ENCODE results near the gene ARFGEF3. TPM values are rescaled to one million over a fixed set of nuclear protein-coding genes. Genes with fewer than 3 reads are reported as not detected.

ARFGEF3 gene
- total and polyA plus RNA-seq, 8 donors = 5.8 to 22.6 (median 8.1) TPM

GRCh38 chr6:138341176-138341575 is 179.4 kb downstream of the ARFGEF3 start:
- Histone ChIP-seq H3K9me3 (no peaks in the 10 kb centered on the region), H3K4me3 (no peak overlapping the region), H3K36me3 (peaks cover 0 to 11% of the 10 kb centered on the region in 2 donors), H3K4me1 (no peaks in the 10 kb centered on the region), H3K27me3 (no peaks in the 10 kb centered on the region), H3K27ac (no peak overlapping the region)
- DNase-seq (no peak), ATAC-seq (no peak)
- intact Hi-C loops (cut with DNase I) = no loop called here
- TF ChIP-seq, protein P1, sequence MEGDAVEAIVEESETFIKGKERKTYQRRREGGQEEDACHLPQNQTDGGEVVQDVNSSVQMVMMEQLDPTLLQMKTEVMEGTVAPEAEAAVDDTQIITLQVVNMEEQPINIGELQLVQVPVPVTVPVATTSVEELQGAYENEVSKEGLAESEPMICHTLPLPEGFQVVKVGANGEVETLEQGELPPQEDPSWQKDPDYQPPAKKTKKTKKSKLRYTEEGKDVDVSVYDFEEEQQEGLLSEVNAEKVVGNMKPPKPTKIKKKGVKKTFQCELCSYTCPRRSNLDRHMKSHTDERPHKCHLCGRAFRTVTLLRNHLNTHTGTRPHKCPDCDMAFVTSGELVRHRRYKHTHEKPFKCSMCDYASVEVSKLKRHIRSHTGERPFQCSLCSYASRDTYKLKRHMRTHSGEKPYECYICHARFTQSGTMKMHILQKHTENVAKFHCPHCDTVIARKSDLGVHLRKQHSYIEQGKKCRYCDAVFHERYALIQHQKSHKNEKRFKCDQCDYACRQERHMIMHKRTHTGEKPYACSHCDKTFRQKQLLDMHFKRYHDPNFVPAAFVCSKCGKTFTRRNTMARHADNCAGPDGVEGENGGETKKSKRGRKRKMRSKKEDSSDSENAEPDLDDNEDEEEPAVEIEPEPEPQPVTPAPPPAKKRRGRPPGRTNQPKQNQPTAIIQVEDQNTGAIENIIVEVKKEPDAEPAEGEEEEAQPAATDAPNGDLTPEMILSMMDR (IDR thresholded peaks at IDR 0.05) = no peak

DNA sequence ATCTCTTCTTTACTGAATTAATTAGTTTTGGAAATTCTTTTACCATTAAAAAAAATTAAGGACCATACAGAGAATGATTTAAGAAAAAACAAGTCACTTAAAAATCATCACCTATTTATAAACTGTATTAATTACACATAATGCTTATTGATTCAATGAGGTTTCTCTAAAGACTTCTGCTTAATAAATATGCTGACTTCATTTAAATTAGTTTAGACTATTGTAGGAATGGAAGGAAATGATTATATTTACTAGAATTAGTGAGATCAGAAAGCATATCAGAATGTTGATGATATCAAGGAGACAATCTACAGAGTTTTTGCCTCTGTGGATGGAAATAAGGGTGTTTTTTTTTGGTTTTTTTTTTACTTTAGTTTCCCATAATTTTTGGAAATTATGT is 181.4 kb downstream of the ARFGEF3 start:
- Histone ChIP-seq H3K36me3 (no peaks in the 10 kb centered on the region), H3K27ac (no peak overlapping the region), H3K4me1 (no peaks in the 10 kb centered on the region), H3K9me3 (no peaks in the 10 kb centered on the region), H3K4me3 (no peak overlapping the region), H3K27me3 (no peaks in the 10 kb centered on the region)
- TF ChIP-seq, protein P1 (IDR thresholded peaks at IDR 0.05) = no peak
- intact Hi-C loops (cut with DNase I) = no loop called here
- DNase-seq (no peak), ATAC-seq (no peak)

DNA sequence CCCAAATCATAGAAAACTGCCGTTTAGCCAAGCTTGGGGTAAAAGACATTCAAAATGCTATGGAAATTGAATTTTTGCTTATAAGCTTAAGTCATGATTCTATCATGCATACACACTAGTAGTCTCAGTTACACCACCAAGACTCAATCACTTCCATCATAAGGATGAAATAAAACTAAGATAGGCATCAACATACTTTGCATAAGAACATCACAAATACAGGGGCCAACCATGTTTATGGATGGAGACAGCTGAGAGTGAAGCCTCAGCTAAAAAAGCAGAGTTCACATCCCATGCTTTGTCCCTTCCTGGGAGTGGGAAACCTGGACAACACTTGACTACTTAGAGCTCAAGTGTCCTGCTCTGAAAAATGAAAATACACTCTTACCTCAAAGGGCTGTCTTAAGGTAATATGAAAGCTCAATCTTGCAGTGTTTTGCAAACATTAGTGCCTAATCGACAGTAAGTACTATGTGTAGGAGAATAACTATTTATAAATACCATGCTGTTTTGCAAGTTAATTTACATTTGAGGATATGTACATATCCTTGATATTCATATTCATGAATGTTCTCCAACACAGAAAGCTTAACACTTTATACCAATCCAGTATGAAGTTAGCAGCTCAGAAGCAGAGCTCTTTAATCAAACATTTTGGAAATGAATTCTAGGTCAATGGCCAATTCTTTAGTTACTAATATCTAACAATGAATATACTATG is 184.0 kb downstream of the ARFGEF3 start:
- Histone ChIP-seq H3K9me3 (no peaks in the 10 kb centered on the region), H3K36me3 (no peaks in the 10 kb centered on the region), H3K4me3 (no peak overlapping the region), H3K27ac (no peak overlapping the region), H3K27me3 (no peaks in the 10 kb centered on the region), H3K4me1 (no peaks in the 10 kb centered on the region)
- ATAC-seq (peak; percentile 44), DNase-seq (no peak)
- TF ChIP-seq, protein P1 (IDR thresholded peaks at IDR 0.05) = no peak
- intact Hi-C loops (cut with DNase I) = no loop called here

- H3K36me3 ChIP-seq = no peaks in the 10 kb centered on the region
- DNase-seq = no peak
- H3K9me3 ChIP-seq = no peaks in the 10 kb centered on the region
- H3K27me3 ChIP-seq = no peaks in the 10 kb centered on the region
- no peak overlapping the region for H3K4me3 ChIP-seq
- no peaks in the 10 kb centered on the region for H3K4me1 ChIP-seq
- TF ChIP-seq, protein P1 (IDR thresholded peaks at IDR 0.05) = no peak
- intact Hi-C loops (cut with DNase I) = no loop called here
- no peak overlapping the region for H3K27ac ChIP-seq
- no peak for ATAC-seq
These were observed 184.8 kb downstream of the ARFGEF3 start for GRCh38 chr6:138346302-138347195.

DNA sequence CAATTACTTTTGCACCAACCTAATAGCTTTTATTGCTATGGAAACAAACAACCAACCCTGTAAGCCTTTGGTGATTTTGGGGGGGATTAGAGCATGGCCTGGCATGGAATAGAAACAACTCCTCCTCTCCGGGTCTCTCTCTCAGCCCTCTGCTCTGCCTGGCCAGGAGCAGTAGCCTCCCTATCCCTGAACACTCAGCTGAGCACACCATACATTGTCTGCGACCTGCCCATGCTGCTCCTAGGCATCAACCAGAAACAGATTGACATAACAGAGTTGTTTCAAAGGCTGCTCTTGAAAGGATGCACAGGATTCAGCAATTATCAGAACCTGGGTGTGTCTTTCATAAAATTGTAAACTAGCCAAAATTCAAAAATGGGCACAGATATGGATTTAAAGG is 186.1 kb downstream of the ARFGEF3 start:
- no peaks in the 10 kb centered on the region for H3K27me3 ChIP-seq
- no peaks in the 10 kb centered on the region for H3K36me3 ChIP-seq
- intact Hi-C loops (cut with DNase I) = no loop called here
- H3K9me3 ChIP-seq = no peaks in the 10 kb centered on the region
- H3K4me3 ChIP-seq = no peak overlapping the region
- ATAC-seq (no peak), DNase-seq (no peak)
- TF ChIP-seq, protein P1 (IDR thresholded peaks at IDR 0.05) = no peak
- no peaks in the 10 kb centered on the region for H3K4me1 ChIP-seq
- H3K27ac ChIP-seq = no peak overlapping the region
